ENCODE measurements around the gene URGCP.

- TF ChIP-seq POLR2AphosphoS5 (IDR thresholded peaks at IDR 0.05; ENCODE audit: borderline replicate concordance, low read depth, low read length) (no peak), EZH2 (IDR thresholded peaks at IDR 0.05) (no peak), FOXP2 (optimal IDR thresholded peaks at IDR 0.05; ENCODE audit: control extremely low read depth, extremely low read length, insufficient read depth) (no peak)
Measured at GRCh38 chr7:43906331-43907010, at the start of gene URGCP.

Measured in SK-N-MC (cell line).